ENCODE results near the gene ZNF648.

DNA sequence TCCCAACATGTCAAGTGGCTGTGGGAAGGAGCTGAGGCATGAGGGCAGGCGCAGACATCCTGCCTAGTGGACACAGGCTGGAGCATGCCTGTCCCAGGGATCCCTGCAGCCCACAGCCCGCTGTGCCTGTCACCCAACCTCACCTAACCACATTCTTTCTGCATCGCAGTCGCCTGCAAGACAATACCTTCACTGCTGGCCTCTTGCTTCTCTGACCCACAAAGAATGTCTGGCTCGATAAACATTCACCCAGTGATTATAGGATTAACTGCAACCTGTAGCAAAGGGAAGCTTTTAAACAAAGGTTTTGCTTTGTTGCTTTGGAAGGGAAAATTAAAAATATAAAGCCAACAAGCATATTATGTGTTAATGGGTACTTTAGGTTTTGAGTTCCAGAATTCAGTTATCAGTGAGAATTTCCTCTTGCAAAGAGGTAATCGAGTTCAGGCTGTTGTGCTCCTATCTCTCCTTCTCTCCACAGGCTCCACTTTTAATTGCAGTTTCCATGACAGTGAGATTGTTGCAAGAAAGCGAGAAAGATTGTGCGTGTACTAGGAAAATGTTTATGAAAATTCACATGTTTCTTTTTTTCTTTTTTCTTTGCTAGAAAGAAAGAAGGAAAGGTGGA lies 40.0 kb upstream of the ZNF648 start:
- no peak for TF ChIP-seq EZH2 (IDR thresholded peaks at IDR 0.05; ENCODE audit: borderline replicate concordance, low read depth, low read length, poor library complexity, severe bottlenecking)
- TF ChIP-seq, protein P1, sequence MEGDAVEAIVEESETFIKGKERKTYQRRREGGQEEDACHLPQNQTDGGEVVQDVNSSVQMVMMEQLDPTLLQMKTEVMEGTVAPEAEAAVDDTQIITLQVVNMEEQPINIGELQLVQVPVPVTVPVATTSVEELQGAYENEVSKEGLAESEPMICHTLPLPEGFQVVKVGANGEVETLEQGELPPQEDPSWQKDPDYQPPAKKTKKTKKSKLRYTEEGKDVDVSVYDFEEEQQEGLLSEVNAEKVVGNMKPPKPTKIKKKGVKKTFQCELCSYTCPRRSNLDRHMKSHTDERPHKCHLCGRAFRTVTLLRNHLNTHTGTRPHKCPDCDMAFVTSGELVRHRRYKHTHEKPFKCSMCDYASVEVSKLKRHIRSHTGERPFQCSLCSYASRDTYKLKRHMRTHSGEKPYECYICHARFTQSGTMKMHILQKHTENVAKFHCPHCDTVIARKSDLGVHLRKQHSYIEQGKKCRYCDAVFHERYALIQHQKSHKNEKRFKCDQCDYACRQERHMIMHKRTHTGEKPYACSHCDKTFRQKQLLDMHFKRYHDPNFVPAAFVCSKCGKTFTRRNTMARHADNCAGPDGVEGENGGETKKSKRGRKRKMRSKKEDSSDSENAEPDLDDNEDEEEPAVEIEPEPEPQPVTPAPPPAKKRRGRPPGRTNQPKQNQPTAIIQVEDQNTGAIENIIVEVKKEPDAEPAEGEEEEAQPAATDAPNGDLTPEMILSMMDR (conservative IDR thresholded peaks at IDR 0.05; ENCODE audit: low read depth, low read length) = no peak

Measured in A673 (cell line).